Measurements from ENCODE around the gene MUCL3. TPM values are rescaled to one million over a fixed set of nuclear protein-coding genes. Genes with fewer than 3 reads are reported as not detected.

The MUCL3 gene, protein sequence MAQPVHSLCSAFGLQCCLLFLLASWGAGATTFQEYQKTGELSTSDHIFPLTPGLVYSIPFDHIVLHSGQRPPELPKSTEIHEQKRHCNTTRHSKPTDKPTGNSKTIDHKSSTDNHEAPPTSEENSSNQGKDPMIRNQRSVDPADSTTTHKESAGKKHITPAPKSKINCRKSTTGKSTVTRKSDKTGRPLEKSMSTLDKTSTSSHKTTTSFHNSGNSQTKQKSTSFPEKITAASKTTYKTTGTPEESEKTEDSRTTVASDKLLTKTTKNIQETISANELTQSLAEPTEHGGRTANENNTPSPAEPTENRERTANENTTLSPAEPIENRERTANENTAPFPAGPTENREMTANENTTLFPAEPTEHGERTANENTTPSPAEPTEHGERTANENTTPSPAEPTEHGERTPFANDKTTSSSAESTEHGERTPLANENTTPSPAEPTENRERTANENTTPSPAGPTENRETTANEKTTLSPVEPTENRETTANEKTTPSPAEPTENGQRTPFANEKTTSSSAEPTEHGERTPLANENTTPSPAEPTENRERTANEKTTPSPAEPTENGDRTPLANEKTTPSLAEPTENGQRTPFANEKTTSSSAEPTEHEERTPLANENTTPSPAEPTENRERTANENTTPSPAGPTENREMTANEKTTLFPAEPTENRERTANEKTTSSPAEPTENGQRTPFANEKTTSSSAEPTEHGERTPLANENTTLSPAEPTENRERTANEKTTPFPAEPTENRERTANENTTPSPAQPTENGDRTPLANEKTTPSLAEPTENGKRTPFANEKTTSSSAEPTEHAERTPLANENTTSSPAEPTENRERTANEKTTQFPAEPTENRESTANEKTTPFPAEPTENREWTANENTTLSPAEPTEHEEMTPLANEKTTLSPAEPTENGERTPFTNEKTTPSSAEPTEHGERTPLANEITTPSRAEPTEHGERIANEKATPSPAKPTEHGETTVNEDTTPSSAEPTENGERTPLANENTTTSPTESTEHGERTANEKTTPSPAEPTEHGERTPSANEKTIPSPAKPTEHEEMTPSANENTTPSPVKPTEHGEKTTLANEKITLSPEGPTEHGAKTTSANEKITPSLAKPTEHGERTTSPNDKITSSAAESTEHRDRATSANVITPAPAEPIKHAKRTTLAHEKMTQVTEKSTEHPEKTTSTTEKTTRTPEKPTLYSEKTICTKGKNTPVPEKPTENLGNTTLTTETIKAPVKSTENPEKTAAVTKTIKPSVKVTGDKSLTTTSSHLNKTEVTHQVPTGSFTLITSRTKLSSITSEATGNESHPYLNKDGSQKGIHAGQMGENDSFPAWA (N-terminal part only)
- under 1 TPM in 1 of 3 donors, not detected in 2; 0.07 TPM for total RNA-seq
- long read RNA-seq, donor 1: 0 reads
- long read RNA-seq, donor 2: 0 reads

DNA sequence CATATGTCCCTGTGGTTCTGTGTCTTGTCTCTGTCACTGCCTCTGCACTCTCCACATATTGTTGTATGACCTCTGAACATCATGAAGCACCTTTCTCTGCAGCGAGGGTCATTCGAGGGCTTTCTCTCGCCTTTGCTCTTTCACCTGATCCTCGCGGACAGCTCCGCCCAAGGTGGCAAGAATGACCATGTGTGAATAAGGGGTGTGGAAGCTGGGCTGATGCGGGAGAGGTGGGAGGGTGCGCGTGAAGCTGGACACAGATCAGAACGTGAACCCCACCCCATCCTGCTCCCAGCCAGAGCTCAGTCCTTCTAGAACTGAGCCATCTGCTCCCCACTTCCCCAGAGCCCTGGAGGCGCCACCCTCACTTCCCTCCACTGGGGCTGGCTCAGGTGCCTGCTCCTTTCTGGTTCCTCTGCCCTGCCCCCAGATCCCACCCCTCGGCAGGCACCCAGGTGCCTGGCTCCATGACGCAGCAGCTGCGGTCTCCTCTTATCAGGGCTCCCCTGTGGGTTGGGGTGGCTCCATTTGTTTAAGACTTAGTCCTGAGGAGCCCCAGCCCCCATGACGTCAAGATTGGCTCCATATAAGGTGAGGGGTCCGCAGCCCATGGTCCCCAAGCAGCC, at the start of gene MUCL3:
Gene MUCL3 (plus strand): TSS at position 613 of the 626 bp plus-strand sequence. CDS start 27 bp downstream, outside the sequence.
- Histone ChIP-seq H3K9me3 (no peaks in the 10 kb centered on the region), H3K4me1 (ENCODE audit: low read depth) (peaks cover 6% of the 10 kb centered on the region), H3K4me3 (no peak within 1 kb of the TSS), H3K36me3 (ENCODE audit: low read depth) (no peaks in the 10 kb centered on the region)
- intact Hi-C loops (cut with DNase I, micrococcal nuclease): no loop called here
- DNase-seq (peak in 1 of 3 donors; percentile 6), ATAC-seq (peak; percentile 60)
- TF ChIP-seq, protein P1, sequence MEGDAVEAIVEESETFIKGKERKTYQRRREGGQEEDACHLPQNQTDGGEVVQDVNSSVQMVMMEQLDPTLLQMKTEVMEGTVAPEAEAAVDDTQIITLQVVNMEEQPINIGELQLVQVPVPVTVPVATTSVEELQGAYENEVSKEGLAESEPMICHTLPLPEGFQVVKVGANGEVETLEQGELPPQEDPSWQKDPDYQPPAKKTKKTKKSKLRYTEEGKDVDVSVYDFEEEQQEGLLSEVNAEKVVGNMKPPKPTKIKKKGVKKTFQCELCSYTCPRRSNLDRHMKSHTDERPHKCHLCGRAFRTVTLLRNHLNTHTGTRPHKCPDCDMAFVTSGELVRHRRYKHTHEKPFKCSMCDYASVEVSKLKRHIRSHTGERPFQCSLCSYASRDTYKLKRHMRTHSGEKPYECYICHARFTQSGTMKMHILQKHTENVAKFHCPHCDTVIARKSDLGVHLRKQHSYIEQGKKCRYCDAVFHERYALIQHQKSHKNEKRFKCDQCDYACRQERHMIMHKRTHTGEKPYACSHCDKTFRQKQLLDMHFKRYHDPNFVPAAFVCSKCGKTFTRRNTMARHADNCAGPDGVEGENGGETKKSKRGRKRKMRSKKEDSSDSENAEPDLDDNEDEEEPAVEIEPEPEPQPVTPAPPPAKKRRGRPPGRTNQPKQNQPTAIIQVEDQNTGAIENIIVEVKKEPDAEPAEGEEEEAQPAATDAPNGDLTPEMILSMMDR (IDR thresholded peaks at IDR 0.05): no peak

DNA sequence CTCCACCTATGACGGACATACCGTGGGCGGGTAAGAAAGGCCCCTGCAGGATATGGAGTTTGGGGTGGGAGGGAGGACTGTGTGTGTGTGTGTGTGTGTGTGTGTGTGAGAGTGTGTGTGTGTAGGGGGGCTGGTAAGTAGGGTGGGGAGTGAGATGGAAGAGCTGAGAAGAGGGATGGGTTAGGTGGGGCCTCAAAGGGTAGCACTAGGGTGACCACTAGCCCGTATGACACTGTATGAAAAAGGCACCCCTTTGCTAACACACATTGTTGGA, 49.4 kb upstream of the MUCL3 start:
- DNase-seq: no peak
- intact Hi-C loops (cut with DNase I, micrococcal nuclease): no loop called here
- no peak for ATAC-seq
- TF ChIP-seq, protein P1 (IDR thresholded peaks at IDR 0.05): no peak
- no peaks in the 10 kb centered on the region for H3K9me3 ChIP-seq
- no peak overlapping the region for H3K4me3 ChIP-seq
- H3K4me1 ChIP-seq (ENCODE audit: low read depth): peaks cover 4% of the 10 kb centered on the region
- peaks cover 12% of the 10 kb centered on the region for H3K36me3 ChIP-seq (ENCODE audit: low read depth)

DNA sequence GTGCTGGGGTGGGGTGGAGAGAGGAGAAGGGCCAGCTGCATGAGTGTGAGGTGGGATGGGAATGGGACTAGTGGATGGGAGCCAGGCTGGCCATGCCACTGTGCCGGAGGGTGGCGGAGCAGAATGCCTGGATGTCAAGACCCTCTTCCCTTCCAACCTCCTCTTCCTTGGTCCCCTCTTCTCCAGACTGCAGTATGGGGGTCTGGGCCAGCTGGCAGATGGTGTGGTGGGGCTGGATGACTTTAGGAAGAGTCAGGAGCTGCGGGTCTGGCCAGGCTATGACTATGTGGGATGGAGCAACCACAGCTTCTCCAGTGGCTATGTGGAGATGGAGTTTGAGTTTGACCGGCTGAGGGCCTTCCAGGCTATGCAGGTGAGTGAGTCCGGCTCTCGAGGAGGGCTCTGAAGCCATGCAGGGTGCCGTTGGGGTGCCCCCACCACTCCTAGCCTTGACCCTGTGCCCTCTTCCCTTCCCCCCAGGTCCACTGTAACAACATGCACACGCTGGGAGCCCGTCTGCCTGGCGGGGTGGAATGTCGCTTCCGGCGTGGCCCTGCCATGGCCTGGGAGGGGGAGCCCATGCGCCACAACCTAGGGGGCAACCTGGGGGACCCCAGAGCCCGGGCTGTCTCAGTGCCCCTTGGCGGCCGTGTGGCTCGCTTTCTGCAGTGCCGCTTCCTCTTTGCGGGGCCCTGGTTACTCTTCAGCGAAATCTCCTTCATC, 48.8 kb upstream of the MUCL3 start:
- intact Hi-C loops (cut with DNase I, micrococcal nuclease): no loop called here
- ATAC-seq (no peak), DNase-seq (no peak)
- peaks cover 2% of the 10 kb centered on the region for H3K4me1 ChIP-seq (ENCODE audit: low read depth)
- H3K9me3 ChIP-seq: no peaks in the 10 kb centered on the region
- no peak overlapping the region for H3K4me3 ChIP-seq
- H3K36me3 ChIP-seq (ENCODE audit: low read depth): peaks cover 12% of the 10 kb centered on the region
- TF ChIP-seq, protein P1 (IDR thresholded peaks at IDR 0.05): no peak

DNA sequence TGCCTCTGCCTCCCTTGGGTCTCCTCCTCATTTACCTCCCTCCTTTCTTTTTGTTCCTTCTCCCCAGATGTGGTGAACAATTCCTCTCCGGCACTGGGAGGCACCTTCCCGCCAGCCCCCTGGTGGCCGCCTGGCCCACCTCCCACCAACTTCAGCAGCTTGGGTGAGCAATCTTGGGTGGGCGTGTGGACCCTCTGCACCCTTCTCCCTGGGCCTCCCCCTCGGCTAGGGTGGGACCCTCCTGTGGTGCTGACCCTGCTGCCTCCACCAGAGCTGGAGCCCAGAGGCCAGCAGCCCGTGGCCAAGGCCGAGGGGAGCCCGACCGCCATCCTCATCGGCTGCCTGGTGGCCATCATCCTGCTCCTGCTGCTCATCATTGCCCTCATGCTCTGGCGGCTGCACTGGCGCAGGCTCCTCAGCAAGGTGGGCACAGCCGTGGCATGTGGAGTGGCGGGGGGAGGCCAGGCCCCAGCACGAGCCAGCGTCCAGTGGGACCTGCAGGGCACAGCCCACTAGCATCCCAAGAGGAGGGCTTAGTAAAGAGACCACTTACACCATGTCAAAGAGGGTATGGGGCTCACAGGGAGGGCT, 47.7 kb upstream of the MUCL3 start:
- ATAC-seq (no peak), DNase-seq (no peak)
- TF ChIP-seq, protein P1 (IDR thresholded peaks at IDR 0.05): no peak
- no peaks in the 10 kb centered on the region for H3K4me1 ChIP-seq (ENCODE audit: low read depth)
- H3K9me3 ChIP-seq: no peaks in the 10 kb centered on the region
- intact Hi-C loops (cut with DNase I, micrococcal nuclease): no loop called here
- H3K4me3 ChIP-seq: no peak overlapping the region
- peaks cover 15% of the 10 kb centered on the region for H3K36me3 ChIP-seq (ENCODE audit: low read depth)
